HepG2 (cell line): ENCODE results near the gene NKRF. TPM values are rescaled to one million over a fixed set of nuclear protein-coding genes. Genes with fewer than 3 reads are reported as not detected.

Source experiments
- DBP ChIP-seq: sonication (generic); formaldehyde crosslinking; IDR thresholded peaks from 2 replicates; pipeline ENCODE4 v1.4.0; 2020; ENCODE audit warnings: missing genetic modification reagents; ENCODE audit errors: not compliant biosample characterization
- ETV5 ChIP-seq: IDR thresholded peaks from 2 replicates; pipeline ENCODE4 v1.6.1; 2018; ENCODE audit warnings: missing biosample characterization, missing genetic modification reagents, inconsistent platforms, borderline replicate concordance
- GATAD1 ChIP-seq: IDR thresholded peaks from 2 replicates; pipeline ENCODE4 v1.6.1; 2016; ENCODE audit warnings: missing genetic modification reagents, missing compliant biosample characterization
- HOXD1 ChIP-seq: sonication (generic); formaldehyde crosslinking; IDR thresholded peaks from 2 replicates; pipeline ENCODE4 v1.5.0; 2020; ENCODE audit warnings: missing genetic modification reagents
- IRF2 ChIP-seq: IDR thresholded peaks from 2 replicates; pipeline ENCODE4 v1.6.1; 2018; ENCODE audit warnings: missing genetic modification reagents, missing compliant biosample characterization
- MLLT10 ChIP-seq: sonication (generic); formaldehyde crosslinking; IDR thresholded peaks from 2 replicates; pipeline ENCODE4 v1.4.0; 2020; ENCODE audit warnings: missing genetic modification reagents
- NCOA1 ChIP-seq: sonication (generic); formaldehyde crosslinking; IDR thresholded peaks from 2 replicates; pipeline ENCODE4 v1.9.0; 2021; ENCODE audit warnings: missing genetic modification reagents
- PATZ1 ChIP-seq: sonication (generic); formaldehyde crosslinking; IDR thresholded peaks from 2 replicates; pipeline ENCODE4 v1.4.0; 2020; ENCODE audit warnings: missing genetic modification reagents
- PAX8 ChIP-seq: sonication (generic); formaldehyde crosslinking; IDR thresholded peaks from 2 replicates; pipeline ENCODE4 v1.8.0; 2022; ENCODE audit warnings: mild to moderate bottlenecking, missing genetic modification reagents, borderline replicate concordance
- PCBP1 ChIP-seq: fragments of 200-400 bp; formaldehyde crosslinking; IDR thresholded peaks from 2 replicates; pipeline ENCODE4 v1.6.1; 2017; ENCODE audit warnings: mild to moderate bottlenecking, low read depth, low read length, borderline replicate concordance
- PLSCR1 ChIP-seq: sonication (generic); formaldehyde crosslinking; IDR thresholded peaks from 2 replicates; pipeline ENCODE4 v1.5.0; 2020; ENCODE audit warnings: missing genetic modification reagents, mild to moderate bottlenecking, borderline replicate concordance
- RBFOX2 ChIP-seq: fragments of 200-400 bp; formaldehyde crosslinking; IDR thresholded peaks from 2 replicates; pipeline ENCODE4 v1.6.1; 2017; ENCODE audit warnings: low read depth, mild to moderate bottlenecking, low read length
- SALL1 ChIP-seq: sonication (generic); formaldehyde crosslinking; IDR thresholded peaks from 2 replicates; pipeline ENCODE4 v1.8.0; 2022; ENCODE audit warnings: mild to moderate bottlenecking, missing genetic modification reagents
- SETDB1 ChIP-seq: sonication (generic); formaldehyde crosslinking; IDR thresholded peaks from 2 replicates; pipeline ENCODE4 v1.5.1; 2020; ENCODE audit warnings: missing genetic modification reagents, mild to moderate bottlenecking, borderline replicate concordance
- ZFP1 ChIP-seq: IDR thresholded peaks from 2 replicates; pipeline ENCODE4 v1.6.1; 2016
- ZIK1 ChIP-seq: sonication (generic); formaldehyde crosslinking; IDR thresholded peaks from 2 replicates; pipeline ENCODE4 v1.5.0; 2020; ENCODE audit warnings: mild to moderate bottlenecking, low read depth, missing genetic modification reagents, borderline replicate concordance
- ZNF350 ChIP-seq: sonication (generic); formaldehyde crosslinking; IDR thresholded peaks from 2 replicates; pipeline ENCODE4 v1.4.0; 2020; ENCODE audit warnings: mild to moderate bottlenecking, low read depth, missing genetic modification reagents, borderline replicate concordance
- ZNF383 ChIP-seq: sonication (generic); formaldehyde crosslinking; IDR thresholded peaks from 2 replicates; pipeline ENCODE4 v1.4.0; 2020; ENCODE audit warnings: missing genetic modification reagents, mild to moderate bottlenecking, borderline replicate concordance
- ZNF563 ChIP-seq: sonication (generic); formaldehyde crosslinking; IDR thresholded peaks from 2 replicates; pipeline ENCODE4 v1.8.0; 2022; ENCODE audit warnings: mild to moderate bottlenecking, moderate library complexity, missing genetic modification reagents
- ZNF691 ChIP-seq: sonication (generic); formaldehyde crosslinking; IDR thresholded peaks from 2 replicates; pipeline ENCODE4 v1.4.0; 2020; ENCODE audit warnings: missing genetic modification reagents, low read depth, mild to moderate bottlenecking, borderline replicate concordance
- ZNF772 ChIP-seq: sonication (generic); formaldehyde crosslinking; IDR thresholded peaks from 2 replicates; pipeline ENCODE4 v1.5.0; 2020; ENCODE audit warnings: mild to moderate bottlenecking, missing genetic modification reagents
- ZNF784 ChIP-seq: sonication (generic); formaldehyde crosslinking; IDR thresholded peaks from 2 replicates; pipeline ENCODE4 v1.5.1; 2020; ENCODE audit warnings: missing genetic modification reagents, mild to moderate bottlenecking, borderline replicate concordance
- ZNF788 ChIP-seq: sonication (generic); formaldehyde crosslinking; IDR thresholded peaks from 2 replicates; pipeline ENCODE4 v1.5.0; 2020; ENCODE audit warnings: mild to moderate bottlenecking, missing genetic modification reagents, borderline replicate concordance
- ZNF883 ChIP-seq: sonication (generic); formaldehyde crosslinking; IDR thresholded peaks from 2 replicates; pipeline ENCODE4 v1.5.1; 2020; ENCODE audit warnings: mild to moderate bottlenecking, missing genetic modification reagents; ENCODE audit errors: not compliant biosample characterization
- polyA plus RNA-seq, 8 experiments: library from polyadenylated mRNA; depleted of rRNA in 3 of 8; stranded (reverse) in 7 of 8; unstranded in 1 of 8; fragments of >200 nt; fragmentation: Illumina TruSeq in 4 of 8; extraction: Trizol in 4 of 8; gene quantifications; 2 replicates each; pipeline versions ENCODE4 v1.2.1 to v1.2.3, GENCODE V29; 2011 to 2016; ENCODE audit warnings: low read depth in 4 of 8, missing spikeins in 1 of 8, mixed read lengths in 1 of 8; ENCODE audit not compliant: insufficient read depth in 1 of 8
- total RNA-seq, 5 experiments: library from RNA; depleted of rRNA; stranded (reverse); fragments of >200 nt; fragmentation: Illumina TruSeq; extraction: Trizol; gene quantifications; 2 replicates each; pipeline ENCODE4 v1.2.3, GENCODE V29; 2016; ENCODE audit warnings: low read depth in 1 of 5

NKRF gene
- total and polyA plus RNA-seq, 2 of the 13 experiments (the other 11 are each of a cell fraction or from before 2014, with no cell fraction given), result 3.3 to 6.0 TPM

- TF ChIP-seq ETV5 (CRISPR knock-in tag), result peak; percentile 10; the same call in 1 of the 2 replicates
- TF ChIP-seq ZNF788 (CRISPR knock-in tag), result no peak
- no peak for TF ChIP-seq ZNF383 (CRISPR knock-in tag)
- 0 out of 2 replicates have a peak, but pooled peaks have one; percentile 32 for TF ChIP-seq IRF2 (CRISPR knock-in tag)
- no peak for TF ChIP-seq ZNF784
- no peak for TF ChIP-seq DBP (CRISPR knock-in tag)
- TF ChIP-seq ZNF883 (CRISPR knock-in tag), result peak; percentile 30
- TF ChIP-seq ZNF563 (CRISPR knock-in tag), result 0 out of 2 replicates have a peak, but pooled peaks have one; percentile 28
- no peak; the same call in 1 of the 2 replicates for TF ChIP-seq PATZ1 (CRISPR knock-in tag)
- TF ChIP-seq HOXD1 (CRISPR knock-in tag), result no peak
- no peak for TF ChIP-seq ZNF691 (CRISPR knock-in tag)
- no peak for TF ChIP-seq NCOA1 (CRISPR knock-in tag)
- no peak for TF ChIP-seq ZIK1 (CRISPR knock-in tag)
- peak; percentile 20; the same call in 1 of the 2 replicates for TF ChIP-seq SALL1 (CRISPR knock-in tag)
- no peak for TF ChIP-seq PAX8 (CRISPR knock-in tag)
- peak; percentile 67 for TF ChIP-seq GATAD1 (CRISPR knock-in tag)
- no peak for TF ChIP-seq MLLT10 (CRISPR knock-in tag)
- TF ChIP-seq ZFP1 (CRISPR knock-in tag), result no peak
- TF ChIP-seq ZNF350 (CRISPR knock-in tag), result peak; percentile 14; the same call in 1 of the 2 replicates
- TF ChIP-seq RBFOX2, result peak; percentile 83
- 0 out of 2 replicates have a peak, but pooled peaks have one; percentile 77 for TF ChIP-seq PCBP1
- TF ChIP-seq ZNF772, result no peak
- TF ChIP-seq PLSCR1 (CRISPR knock-in tag), result no peak
- no peak for TF ChIP-seq SETDB1 (CRISPR knock-in tag)
Observed at GRCh38 chrX:119574394-119575266, 31.6 kb downstream of the NKRF start, which contains the start of gene UBE2A (continued).
